ENCODE results near the gene RPE. TPM values are rescaled to one million over a fixed set of nuclear protein-coding genes. Genes with fewer than 3 reads are reported as not detected.

RPE gene
- total RNA-seq, 3 donors from 2014 or later: 48.8 to 68.2 (median 55.4) TPM

DNA sequence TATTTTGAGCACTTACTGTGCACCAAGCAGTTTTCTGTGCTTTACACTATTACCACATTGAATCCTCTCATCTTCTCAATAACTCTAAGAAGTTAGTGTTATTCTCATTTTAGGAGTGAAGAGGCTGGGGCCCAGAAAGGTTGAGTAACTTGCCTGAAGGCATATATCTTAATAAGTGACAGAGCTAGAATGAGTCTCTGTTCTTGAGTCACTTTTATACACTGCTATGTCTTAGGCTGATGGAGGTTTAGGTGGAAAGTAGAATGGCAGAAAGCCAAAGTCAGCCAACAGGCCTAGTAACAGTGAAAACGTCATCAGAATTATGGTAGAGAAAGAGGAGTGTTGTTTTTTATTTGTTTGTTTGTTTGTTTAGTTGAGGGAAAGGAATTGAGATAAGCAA is 27.9 kb upstream of the RPE start:
- Histone ChIP-seq H3K27me3 (peaks cover 0 to 3% of the 10 kb centered on the region in 2 donors), H3K4me3 (no peak overlapping the region), H3K9me3 (no peaks in the 10 kb centered on the region), H3K27ac (no peak overlapping the region), H3K4me1 (no peaks in the 10 kb centered on the region), H3K36me3 (no peaks in the 10 kb centered on the region)
- DNase-seq (ENCODE audit: low spot score in 2 of 2): no peak
- intact Hi-C loops (cut with DNase I; ENCODE audit: low total_unique reads): no loop called here
- TF ChIP-seq, protein P1, sequence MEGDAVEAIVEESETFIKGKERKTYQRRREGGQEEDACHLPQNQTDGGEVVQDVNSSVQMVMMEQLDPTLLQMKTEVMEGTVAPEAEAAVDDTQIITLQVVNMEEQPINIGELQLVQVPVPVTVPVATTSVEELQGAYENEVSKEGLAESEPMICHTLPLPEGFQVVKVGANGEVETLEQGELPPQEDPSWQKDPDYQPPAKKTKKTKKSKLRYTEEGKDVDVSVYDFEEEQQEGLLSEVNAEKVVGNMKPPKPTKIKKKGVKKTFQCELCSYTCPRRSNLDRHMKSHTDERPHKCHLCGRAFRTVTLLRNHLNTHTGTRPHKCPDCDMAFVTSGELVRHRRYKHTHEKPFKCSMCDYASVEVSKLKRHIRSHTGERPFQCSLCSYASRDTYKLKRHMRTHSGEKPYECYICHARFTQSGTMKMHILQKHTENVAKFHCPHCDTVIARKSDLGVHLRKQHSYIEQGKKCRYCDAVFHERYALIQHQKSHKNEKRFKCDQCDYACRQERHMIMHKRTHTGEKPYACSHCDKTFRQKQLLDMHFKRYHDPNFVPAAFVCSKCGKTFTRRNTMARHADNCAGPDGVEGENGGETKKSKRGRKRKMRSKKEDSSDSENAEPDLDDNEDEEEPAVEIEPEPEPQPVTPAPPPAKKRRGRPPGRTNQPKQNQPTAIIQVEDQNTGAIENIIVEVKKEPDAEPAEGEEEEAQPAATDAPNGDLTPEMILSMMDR (IDR thresholded peaks at IDR 0.05): no peak
- TF ChIP-seq POLR2AphosphoS5 (IDR thresholded peaks at IDR 0.05): no peak
- TF ChIP-seq POLR2A (IDR thresholded peaks at IDR 0.05): no peak

DNA sequence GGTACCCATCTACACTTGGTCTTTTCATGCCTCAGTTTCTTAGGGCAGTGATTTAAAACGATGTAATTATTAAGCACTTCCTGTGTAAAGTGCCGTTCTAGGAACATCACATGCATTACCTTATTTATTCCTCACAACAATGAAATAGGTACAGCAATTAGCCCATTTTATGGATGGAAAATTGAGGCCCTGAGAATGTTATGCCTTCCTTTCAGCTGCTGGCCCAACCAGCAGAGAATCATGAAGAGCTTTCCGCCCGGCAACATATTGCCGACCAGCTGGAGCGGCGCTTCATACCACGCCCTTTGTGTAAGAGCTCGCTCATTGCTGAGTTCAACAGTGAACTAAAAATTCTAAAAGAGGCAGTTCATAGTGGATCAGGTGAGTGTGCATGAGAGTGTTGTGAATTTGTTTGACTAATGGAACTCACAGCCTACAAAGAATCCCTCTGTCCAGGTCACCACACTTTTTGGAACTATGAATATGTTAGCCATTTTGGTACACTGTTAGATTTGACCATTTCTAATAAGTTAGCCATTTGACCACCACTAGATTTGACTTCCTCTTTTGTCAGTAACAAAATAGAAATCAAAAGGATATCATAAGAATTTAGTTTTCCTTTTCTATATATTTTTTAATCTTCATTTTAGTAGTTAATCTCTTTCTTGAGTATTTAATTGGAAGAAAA is 25.6 kb upstream of the RPE start:
- Histone ChIP-seq H3K27me3 (peaks cover 0 to 3% of the 10 kb centered on the region in 2 donors), H3K9me3 (no peaks in the 10 kb centered on the region), H3K4me3 (no peak overlapping the region), H3K4me1 (no peaks in the 10 kb centered on the region), H3K27ac (no peak overlapping the region), H3K36me3 (no peaks in the 10 kb centered on the region)
- no peak for DNase-seq (ENCODE audit: low spot score in 2 of 2)
- TF ChIP-seq POLR2A (IDR thresholded peaks at IDR 0.05) (no peak), POLR2AphosphoS5 (IDR thresholded peaks at IDR 0.05) (no peak)
- TF ChIP-seq, protein P1 (IDR thresholded peaks at IDR 0.05): no peak
- intact Hi-C loops (cut with DNase I; ENCODE audit: low total_unique reads): no loop called here

DNA sequence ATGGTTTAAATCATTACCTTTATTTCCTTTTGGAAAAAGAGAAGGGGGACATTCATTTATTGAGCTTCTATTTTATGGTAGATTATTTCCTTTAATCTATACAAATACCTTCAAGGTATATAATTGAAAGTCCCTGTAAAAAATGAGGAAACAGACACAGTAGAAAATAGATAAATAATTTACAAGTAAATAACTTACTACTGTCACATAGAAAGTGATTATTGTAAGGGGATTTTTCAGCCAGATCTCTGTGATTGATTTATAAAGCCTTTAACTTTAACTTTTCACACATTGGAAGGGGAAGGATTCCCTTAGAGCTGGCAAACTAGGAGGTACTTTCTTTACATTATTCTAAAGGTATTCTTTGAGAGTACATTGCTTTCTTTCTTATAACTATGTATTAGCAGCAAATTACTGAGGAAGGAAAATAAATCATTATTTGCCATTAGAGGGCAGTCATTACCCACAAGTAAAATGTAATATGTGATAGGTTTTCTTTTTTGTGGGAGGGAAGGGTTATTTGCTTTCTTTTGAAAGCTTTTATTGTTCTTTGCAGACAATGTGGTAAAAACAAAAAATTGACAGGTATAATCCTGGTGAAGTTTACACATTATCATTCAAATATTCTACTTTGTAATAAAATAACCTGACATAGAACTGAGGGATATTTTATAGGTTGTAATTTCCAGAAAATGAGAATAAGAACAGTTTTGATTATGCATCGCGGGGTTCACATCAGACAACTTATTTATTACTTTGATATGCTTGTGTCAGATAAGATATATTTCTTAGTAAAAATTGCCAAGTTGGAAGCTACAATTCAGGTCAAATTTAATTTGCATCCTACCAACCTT is 24.8 kb upstream of the RPE start:
- H3K27me3 ChIP-seq: peaks cover 0 to 3% of the 10 kb centered on the region in 2 donors
- H3K27ac ChIP-seq: no peak overlapping the region
- DNase-seq (ENCODE audit: low spot score in 2 of 2): no peak
- H3K4me3 ChIP-seq: no peak overlapping the region
- H3K36me3 ChIP-seq: no peaks in the 10 kb centered on the region
- intact Hi-C loops (cut with DNase I; ENCODE audit: low total_unique reads): no loop called here
- TF ChIP-seq, protein P1 (IDR thresholded peaks at IDR 0.05): peak; percentile 23 to 62 (median 57)
- TF ChIP-seq POLR2A (IDR thresholded peaks at IDR 0.05): no peak
- H3K4me1 ChIP-seq: no peaks in the 10 kb centered on the region
- H3K9me3 ChIP-seq: no peaks in the 10 kb centered on the region

DNA sequence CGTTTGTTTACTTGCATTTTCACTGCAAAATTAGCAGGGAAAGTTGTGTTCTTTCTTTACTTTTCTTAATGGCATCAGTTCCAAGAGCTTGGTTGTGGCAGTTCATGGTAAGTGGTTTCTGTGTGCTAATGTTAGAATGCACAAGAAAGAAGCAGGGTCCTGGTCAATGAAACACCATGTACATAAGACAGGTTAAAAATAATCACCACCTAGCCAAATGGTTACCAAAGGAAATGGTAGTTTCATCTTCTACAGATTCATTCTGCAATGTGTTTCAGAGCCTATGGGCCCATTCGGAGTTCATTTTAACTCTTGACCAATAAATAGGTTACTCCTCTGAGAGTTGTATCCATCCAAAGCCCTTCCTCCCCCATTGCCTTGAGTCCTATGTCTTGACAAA is 18.1 kb upstream of the RPE start:
- Histone ChIP-seq H3K4me3 (no peak overlapping the region), H3K4me1 (no peaks in the 10 kb centered on the region), H3K36me3 (no peaks in the 10 kb centered on the region), H3K27me3 (no peaks in the 10 kb centered on the region), H3K9me3 (no peaks in the 10 kb centered on the region), H3K27ac (no peak overlapping the region)
- no peak for TF ChIP-seq POLR2A (IDR thresholded peaks at IDR 0.05)
- TF ChIP-seq, protein P1 (IDR thresholded peaks at IDR 0.05): no peak
- TF ChIP-seq POLR2AphosphoS5 (IDR thresholded peaks at IDR 0.05): no peak
- intact Hi-C loops (cut with DNase I; ENCODE audit: low total_unique reads): loop anchor here (5.0 to 10.0 kb wide), 2 partner anchors 211 to 372 kb away; no protein-coding TSS in a partner anchor
- DNase-seq (ENCODE audit: low spot score in 2 of 2): no peak

DNA sequence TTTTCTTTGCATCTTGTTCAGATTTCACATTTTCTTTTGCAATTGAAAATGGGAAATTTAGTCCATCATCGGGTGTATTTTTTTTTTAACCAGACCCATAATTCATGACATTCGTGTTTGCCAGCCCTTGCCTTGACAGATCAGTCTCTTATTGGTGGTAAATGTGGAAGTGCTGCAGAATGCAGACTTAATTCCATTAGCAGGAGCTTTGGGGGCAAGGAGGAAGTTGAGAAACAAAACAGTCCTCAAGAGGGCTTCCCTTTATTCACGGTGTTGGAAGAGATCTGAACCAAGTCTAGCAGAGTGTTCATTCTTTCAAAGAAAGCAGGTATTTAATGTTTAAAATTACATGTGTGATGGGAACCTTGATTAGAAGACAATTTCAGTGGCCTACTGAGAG is 16.6 kb upstream of the RPE start:
- no peaks in the 10 kb centered on the region for H3K36me3 ChIP-seq
- H3K4me1 ChIP-seq: no peaks in the 10 kb centered on the region
- no peak for TF ChIP-seq POLR2A (IDR thresholded peaks at IDR 0.05)
- TF ChIP-seq, protein P1 (IDR thresholded peaks at IDR 0.05): no peak
- TF ChIP-seq POLR2AphosphoS5 (IDR thresholded peaks at IDR 0.05): no peak
- H3K27me3 ChIP-seq: no peaks in the 10 kb centered on the region
- intact Hi-C loops (cut with DNase I; ENCODE audit: low total_unique reads): loop anchor here (10.0 kb wide), 1 partner anchor 209 kb away; no protein-coding TSS in a partner anchor
- H3K9me3 ChIP-seq: no peaks in the 10 kb centered on the region
- no peak for DNase-seq (ENCODE audit: low spot score in 2 of 2)
- no peak overlapping the region for H3K27ac ChIP-seq
- no peak overlapping the region for H3K4me3 ChIP-seq

Measured in breast epithelium (tissue), 4 donors.